ENCODE measurements around the gene RAB29. TPM values are rescaled to one million over a fixed set of nuclear protein-coding genes. Genes with fewer than 3 reads are reported as not detected.

Gene RAB29
- total and polyA plus RNA-seq, 9 of the 15 experiments (the other 6 are each of a cell fraction or from before 2014, with no cell fraction given): 6.3 to 17.6 (median 8.0) TPM

GRCh38 chr1:205800981-205801703 is 25.9 kb upstream of the RAB29 start:
- intact Hi-C loops (cut with micrococcal nuclease): no loop called here
- ATAC-seq (peak; percentile 64), DNase-seq (ENCODE audit: extremely low read depth in 1 of 4, low spot score in 3 of 4) (peak in 2 of 4 experiments; percentile 30 to 45), FAIRE-seq (no peak)
- Histone ChIP-seq H3K9me1 (ENCODE audit: control insufficient read depth, insufficient read depth, low read length) (peaks cover 3% of the 10 kb centered on the region), H3K27ac (ENCODE audit: extremely low read depth, low read depth, low read length) (no peak overlapping the region), H3K4me1 (replicated peaks in 1 of 2; ENCODE audit: control insufficient read depth in 2 of 2, insufficient read depth in 2 of 2, low read length in 2 of 2) (peaks cover 8 to 22% of the 10 kb centered on the region in 2 experiments; a peak in 4 of 5 replicates), H3K9me3 (replicated peaks; ENCODE audit: control insufficient read depth, insufficient read depth, low read depth, low read length) (no peaks in the 10 kb centered on the region), H3K36me3 (ENCODE audit: control insufficient read depth, insufficient read depth, low read length) (peaks cover 37% of the 10 kb centered on the region; the same call in 2 of the 3 replicates), H4K20me1 (replicated peaks; ENCODE audit: control insufficient read depth, insufficient read depth, low read length) (peaks cover 9% of the 10 kb centered on the region), H3K4me2 (ENCODE audit: insufficient read depth, low read length) (no peak overlapping the region), H3K4me3 (no peak overlapping the region), H3K79me2 (ENCODE audit: control insufficient read depth, insufficient read depth, low read length) (no peaks in the 10 kb centered on the region), H3K9ac (ENCODE audit: insufficient read depth in 1 of 2, low read depth in 2 of 2, low read length in 2 of 2) (peak overlapping the region in 1 of 2 experiments; percentile 17; a peak in 1 of 4 replicates), H2AFZ (ENCODE audit: low read depth, low read length) (no peak overlapping the region), H3K27me3 (ENCODE audit: control insufficient read depth in 2 of 2, insufficient read depth in 2 of 2, low read length in 2 of 2) (no peaks in the 10 kb centered on the region)
- BruUV-seq (replicated peaks): no TSS peak
- TF ChIP-seq PTTG1 (tag; IDR thresholded peaks at IDR 0.05; ENCODE audit: low read depth) (no peak), ZNF778 (CRISPR knock-in tag; IDR thresholded peaks at IDR 0.05) (no peak)
- TF ChIP-seq, protein P1, sequence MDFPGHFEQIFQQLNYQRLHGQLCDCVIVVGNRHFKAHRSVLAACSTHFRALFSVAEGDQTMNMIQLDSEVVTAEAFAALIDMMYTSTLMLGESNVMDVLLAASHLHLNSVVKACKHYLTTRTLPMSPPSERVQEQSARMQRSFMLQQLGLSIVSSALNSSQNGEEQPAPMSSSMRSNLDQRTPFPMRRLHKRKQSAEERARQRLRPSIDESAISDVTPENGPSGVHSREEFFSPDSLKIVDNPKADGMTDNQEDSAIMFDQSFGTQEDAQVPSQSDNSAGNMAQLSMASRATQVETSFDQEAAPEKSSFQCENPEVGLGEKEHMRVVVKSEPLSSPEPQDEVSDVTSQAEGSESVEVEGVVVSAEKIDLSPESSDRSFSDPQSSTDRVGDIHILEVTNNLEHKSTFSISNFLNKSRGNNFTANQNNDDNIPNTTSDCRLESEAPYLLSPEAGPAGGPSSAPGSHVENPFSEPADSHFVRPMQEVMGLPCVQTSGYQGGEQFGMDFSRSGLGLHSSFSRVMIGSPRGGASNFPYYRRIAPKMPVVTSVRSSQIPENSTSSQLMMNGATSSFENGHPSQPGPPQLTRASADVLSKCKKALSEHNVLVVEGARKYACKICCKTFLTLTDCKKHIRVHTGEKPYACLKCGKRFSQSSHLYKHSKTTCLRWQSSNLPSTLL (IDR thresholded peaks at IDR 0.05): no peak
- ChIA-PET POLR2A (interaction anchor here (0.9 to 1.9 kb wide), 3 partner anchors 10 to 14 kb away, joined by 3 to 15 read pairs (median 3); no protein-coding TSS in a partner anchor), CTCF (ENCODE audit: low intra/inter-chr PET ratio) (no interaction called here)
- WGBS (ENCODE audit: insufficient coverage, low coverage, missing lambda C conversion rate): 67% methylated on average over 6 of the region's 7 CpGs
- in situ Hi-C loops (cut with MboI): no loop called here

Data from K562 (cell line).